ENCODE data around the gene CXCL6.
A peak's percentile ranks its signal among the peaks of the same experiment; 100 is the strongest.

The CXCL6 gene

DNA sequence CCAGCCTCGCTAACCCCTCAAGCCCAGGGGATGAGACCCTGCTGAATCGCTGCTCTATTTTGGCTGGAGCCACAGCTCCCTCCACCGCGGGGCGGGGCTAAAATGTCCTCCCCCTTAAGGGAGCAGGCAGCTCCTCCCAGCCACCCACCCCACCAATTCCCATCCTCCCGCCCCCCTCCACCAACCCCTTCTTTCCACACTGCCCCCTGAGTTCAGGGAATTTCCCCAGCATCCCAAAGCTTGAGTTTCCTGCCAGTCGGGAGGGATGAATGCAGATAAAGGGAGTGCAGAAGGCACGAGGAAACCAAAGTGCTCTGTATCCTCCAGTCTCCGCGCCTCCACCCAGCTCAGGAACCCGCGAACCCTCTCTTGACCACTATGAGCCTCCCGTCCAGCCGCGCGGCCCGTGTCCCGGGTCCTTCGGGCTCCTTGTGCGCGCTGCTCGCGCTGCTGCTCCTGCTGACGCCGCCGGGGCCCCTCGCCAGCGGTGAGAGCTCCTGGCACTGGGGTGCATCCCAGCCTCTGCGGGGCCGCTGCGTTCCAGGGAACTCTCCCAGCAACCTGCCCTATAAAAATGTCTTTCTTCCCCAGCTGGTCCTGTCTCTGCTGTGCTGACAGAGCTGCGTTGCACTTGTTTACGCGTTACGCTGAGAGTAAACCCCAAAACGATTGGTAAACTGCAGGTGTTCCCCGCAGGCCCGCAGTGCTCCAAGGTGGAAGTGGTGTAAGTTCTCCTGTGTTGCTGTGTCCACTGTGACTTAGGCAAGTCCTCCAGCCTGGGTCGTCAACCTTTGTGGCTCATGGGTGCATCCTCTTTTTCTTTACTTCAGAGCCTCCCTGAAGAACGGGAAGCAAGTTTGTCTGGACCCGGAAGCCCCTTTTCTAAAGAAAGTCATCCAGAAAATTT is at the start of gene CXCL6:
CXCL6 (plus strand) TSS at position 306 of the 907 bp plus-strand sequence; CDS start at position 379, 73 bp downstream.
- peak; percentile 26 for DNase-seq

DNA sequence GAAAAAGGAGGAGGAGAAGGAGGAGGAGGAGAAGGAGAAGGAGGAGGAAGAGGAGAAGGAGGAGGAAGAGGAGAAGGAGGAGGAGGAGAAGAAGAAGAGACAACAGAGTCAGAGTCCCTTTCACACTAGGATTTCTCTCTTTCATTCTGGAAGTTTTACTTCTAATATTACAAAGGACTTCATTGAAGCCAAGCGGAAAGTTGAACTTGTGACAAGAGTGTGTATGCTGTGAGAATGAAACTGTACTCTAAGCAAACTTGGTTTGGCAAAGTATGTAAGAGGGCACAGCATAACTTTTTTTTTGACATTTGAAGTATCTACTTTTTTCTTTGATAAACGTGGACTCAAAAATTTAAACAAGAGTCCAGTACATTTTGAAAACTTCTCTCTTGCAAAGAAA is 48.1 kb upstream of the CXCL6 start:
- DNase-seq: no peak

DNA sequence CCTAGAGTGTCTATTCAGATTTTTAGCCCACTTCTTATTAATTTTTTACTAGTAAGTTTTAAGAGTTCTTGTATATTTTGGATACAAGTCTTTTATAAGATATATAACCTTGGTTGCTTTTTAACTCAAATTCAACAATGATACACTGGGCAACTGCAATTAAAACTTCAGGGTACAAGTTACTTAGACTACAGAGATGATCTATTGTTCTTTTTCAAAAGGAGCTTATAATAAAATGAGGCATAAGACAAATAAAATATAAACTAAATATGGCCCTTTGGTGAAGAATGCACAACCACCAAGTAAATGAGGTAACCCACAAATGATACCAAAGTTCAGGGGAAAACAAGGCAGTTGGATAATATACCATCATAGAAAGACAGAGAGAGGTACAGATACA is 37.6 kb upstream of the CXCL6 start:
- no peak for DNase-seq

DNA sequence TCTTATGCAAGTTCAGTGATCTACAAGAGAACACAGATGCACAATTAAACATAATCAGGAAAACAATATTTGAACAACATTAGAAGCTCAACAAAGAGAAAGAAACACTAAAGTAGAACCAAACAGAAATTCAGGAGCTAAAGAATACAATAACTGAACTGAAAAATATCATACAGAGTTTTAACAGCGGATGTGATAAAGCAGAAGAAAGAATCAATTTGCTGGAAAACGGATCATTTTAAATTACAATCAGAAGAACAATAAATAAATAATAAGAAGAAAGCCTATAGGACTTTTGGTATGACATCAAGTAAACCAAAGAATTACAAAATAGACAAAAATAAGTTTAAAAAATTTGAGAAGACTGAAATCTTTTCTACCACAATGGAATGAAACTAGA is 36.3 kb upstream of the CXCL6 start:
- DNase-seq: no peak

DNA sequence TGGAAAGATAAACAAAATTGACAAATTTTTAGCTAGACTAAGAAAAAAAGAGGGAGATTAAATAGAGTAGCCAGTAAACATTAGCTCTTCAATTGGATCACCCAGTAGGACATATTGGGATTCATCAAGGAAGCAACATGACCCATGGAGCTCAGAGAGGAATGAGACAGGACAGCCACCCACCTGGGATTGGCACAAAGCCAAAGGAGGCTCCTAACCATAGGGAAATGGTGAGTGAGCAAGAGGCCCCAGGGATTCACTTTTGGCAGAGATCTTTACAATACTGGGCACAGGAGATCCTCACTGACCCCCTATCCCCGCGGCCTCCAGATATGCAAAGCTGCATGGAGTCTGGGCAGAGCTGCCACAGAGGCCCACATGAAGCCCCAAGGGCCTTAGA is 34.8 kb upstream of the CXCL6 start:
- DNase-seq: no peak

DNA sequence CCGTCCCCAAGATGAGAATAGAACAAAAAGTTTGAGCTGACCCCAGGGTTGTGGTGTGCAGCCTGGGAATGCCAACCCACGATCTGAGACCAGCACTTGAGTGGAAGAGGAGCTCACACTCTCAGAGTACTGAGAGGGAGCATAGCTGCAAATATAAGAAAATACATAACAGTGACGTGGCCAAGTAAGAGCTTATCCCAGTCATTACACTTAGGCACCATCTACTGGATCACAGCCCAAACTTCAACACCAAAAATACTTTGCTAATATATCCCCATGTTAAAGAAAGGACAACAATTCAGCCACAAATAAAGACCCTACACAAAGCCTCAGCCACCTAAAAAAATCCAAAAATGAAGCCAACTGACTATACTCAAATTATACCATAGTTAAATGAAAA is 33.3 kb upstream of the CXCL6 start:
- no peak for DNase-seq

DNA sequence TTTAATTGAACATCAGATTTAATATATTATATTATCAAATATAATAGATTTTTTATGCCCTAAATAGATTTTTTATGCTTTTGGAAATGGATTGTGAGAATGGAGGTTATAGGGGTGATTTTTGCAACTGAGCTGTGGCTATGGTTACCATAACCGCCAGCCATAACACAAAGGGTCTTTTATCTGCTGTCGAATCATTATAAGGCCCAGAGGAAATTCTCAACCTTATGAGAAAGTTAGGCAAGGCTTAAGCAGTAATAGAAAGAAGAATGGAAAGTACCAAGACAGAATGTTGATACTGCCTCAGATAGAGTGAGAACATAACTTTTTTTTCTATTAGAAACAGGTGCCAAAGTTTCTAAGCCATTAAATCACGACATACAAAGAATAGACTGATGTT is 26.3 kb upstream of the CXCL6 start:
- DNase-seq: no peak

DNA sequence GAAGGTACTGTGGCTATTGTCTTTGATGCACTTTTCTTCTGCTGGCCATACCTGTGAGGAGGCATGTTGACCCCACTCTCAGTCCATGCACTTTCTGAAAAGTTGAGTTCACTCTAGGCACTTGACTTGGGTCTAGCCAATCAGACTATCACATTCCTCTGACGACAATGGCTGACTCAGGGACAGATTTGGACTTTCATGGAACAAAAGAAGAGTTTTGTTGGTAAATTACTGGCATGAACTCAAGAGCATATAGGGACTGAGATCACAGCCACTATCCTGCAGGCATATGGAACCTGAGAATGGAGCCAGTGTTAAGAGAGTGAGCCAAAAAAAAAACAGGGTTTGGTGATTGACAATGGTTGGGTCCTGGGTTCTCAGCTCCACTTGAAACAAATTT is 24.6 kb upstream of the CXCL6 start:
- no peak for DNase-seq

DNA sequence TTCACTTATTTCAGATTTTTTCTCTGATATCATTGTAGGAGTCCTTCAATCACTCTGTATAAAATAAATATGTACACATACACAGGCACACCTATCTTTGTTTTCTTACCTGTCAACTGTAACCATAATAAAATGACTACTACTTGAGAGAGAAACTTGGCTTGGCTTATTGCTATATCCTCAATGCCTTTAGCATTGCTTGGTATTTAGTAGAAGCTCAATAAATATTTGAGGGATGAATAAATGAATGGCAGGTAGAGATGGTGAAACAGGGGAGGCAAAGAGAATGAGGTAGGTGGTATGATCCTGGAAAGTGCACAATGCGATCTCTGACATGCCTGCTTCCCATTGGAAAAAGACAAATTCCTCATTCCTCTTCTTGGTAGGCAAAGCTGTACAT is 21.8 kb upstream of the CXCL6 start:
- DNase-seq: no peak

DNA sequence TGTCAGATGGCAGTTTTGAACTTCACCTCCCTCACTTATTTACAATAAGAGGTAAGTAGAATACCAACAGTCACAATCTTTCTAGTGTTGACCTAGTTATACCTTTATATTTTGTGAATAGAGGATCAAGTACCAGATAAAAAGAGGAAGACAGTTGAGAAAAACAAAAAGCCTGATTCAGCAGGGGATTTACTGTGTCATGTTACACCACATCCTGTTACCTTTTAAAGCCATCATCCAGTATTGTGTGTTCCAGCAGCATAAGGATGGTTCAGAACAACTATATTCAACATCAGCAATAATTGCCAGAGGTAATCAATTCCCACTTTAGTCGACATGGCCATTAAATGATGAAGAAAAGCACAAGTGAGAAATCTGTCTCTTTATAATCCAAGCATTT is 21.3 kb upstream of the CXCL6 start:
- DNase-seq: peak; percentile 19

DNA sequence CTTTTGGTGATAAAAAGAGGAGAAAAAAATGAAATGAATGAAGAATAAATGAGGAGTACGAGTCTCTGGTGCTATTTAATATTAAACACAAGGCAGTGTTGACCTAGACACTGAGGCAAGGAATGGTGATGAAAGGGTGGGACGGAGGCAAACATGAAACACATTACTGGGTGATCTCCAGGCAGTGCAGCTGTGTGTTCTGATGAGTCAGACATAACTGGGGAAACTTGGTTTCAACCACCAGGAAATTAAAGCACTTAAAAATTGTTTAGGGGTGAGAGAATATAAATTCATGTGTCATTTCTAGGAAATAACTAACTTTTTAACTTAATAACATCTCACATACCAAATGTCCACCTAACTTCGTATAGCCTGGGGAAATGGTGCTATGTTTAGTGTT is 19.7 kb upstream of the CXCL6 start:
- no peak for DNase-seq

DNA sequence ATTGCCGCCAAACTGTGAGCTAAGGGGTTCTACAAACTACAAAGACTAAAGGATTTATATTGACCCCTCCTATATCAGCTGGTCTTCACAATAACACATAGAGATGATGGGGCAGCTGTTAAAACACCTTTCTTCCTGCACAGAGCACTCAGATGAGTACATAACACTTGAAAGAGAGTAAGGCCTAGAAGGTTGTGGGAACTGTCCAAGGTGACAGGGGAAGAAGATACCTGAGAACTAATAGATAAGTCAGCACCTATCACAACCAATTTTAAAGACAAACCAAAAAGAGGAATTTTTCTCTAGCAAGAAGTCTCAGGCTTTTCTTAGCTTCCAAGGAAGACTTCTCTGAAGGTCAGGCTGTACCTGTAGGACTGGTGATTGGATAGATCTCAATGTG is 19.1 kb upstream of the CXCL6 start:
- no peak for DNase-seq

DNA sequence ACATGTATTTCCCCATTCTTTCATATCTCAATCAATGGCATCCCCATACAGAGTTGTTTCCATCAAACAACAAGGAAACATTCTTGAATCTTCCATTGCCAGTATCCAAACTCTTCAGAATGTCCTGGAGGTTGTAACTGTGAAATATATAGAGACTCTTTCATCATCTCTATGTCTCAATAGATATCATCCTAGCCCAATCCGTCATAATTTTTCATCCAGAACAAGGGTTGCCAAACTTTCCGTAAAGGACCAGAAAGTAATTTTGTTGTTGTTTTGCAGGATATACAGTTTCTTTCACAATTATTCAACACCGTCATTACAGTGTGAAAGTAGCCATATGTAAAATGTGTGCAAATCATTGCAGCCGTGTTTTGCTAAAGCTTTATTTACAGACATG is 15.2 kb upstream of the CXCL6 start:
- no peak for DNase-seq

DNA sequence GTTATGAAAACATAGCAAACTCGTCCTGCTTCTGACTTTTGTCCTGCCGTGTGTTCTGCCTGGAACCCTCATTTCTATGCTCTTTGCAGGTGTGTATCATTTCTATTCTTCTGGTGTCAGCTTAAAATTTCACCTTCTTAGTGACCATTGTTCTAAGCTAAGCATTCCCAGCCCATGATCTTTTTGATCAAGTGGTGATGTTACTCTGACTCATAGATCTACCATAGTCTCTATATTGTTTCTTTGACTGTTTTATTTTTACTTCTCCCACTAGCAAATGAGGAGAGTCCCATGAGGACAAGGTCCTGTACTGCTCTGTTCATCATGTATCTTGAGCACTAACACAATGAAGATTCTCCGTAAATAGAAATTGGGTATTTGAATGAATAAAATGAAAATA is 14.1 kb upstream of the CXCL6 start:
- no peak for DNase-seq

DNA sequence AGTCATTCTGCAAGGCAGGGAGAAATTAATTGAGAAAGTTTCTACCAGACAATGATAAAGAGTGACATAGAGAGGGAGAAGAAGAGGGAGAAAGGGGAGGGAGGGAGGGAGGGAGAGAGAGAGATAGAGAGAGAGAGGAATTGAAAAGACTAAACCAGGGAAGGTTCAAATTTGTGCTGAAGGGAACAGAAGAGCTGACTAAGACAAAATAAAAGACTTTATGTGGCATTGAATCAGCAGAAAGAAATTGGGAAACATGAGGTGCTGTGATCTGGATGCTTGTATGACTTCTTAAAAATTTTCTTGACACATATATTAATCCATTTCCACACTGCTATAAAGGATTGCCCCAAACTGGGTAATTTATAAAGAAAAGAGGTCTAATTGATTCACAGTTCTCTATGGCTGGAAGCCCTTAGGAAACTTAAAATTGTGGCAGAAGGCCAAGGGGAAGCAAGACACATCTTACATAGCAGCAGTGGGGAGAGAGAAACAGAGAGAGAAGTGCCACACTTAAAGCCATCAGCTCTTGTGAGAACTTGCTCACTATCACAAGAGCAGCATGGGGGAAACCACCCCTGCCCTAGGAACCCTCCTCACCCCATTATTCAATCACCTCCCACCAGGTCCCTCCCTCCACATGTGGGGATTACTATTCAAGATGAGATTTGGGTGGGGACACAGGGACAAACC is 13.5 kb upstream of the CXCL6 start:
- DNase-seq: peak; percentile 18

DNA sequence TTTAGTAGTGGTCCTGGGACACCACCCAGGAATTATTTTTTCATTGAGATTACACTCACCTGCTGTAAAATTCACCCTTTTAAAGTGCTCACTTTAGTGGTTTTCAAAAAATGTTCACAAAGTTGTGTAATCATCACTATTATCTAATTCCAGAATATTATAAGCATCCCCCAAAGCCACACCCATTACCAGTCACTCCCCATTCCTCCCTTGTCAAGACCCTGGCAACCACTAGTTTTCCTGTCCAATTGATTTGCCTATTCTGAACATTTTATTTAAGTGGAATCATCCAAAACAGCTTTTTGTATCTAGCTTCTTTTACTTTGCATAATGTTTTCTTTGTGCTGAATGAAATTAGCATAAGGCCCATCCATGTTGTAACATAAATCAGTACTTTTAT is 12.7 kb upstream of the CXCL6 start:
- DNase-seq: no peak

DNA sequence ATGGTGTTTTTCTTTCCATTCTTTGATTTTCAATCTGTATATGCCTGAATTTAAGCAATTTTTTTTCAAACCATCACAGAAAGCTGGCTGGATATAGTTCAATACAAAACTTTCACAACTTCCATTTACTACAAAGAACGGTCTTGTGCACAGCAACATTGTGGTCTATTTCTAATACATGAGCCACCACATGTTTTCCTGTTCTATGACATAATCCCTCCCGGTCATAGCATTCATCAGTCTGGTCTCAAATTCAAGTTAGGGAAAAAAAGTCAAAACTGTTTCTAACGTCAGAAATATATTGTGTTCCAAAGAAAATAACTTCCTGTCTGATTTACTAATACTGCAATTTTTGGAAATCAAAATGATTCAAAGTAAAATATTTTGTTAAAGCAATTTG is 7.5 kb upstream of the CXCL6 start:
- peak; percentile 38 for DNase-seq

DNA sequence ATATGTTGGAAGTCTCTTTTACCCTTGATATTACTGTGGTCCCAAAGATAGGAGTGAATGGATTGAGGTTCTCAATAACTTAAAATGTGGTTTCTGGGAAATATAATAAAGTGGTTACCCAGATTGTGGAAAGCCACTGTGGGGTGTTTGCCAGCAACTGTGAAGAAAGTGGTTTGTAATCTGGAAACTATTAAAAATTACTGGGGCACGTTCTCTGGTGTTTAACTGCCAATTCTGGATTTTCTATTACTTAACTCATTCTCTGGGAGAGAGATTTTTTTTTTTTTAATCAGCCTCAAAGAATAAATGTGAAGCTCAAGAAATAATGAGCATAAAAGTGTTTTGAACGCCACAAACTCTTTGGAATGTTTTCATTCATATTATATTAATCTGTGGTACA is 4.9 kb upstream of the CXCL6 start:
- DNase-seq: no peak

DNA sequence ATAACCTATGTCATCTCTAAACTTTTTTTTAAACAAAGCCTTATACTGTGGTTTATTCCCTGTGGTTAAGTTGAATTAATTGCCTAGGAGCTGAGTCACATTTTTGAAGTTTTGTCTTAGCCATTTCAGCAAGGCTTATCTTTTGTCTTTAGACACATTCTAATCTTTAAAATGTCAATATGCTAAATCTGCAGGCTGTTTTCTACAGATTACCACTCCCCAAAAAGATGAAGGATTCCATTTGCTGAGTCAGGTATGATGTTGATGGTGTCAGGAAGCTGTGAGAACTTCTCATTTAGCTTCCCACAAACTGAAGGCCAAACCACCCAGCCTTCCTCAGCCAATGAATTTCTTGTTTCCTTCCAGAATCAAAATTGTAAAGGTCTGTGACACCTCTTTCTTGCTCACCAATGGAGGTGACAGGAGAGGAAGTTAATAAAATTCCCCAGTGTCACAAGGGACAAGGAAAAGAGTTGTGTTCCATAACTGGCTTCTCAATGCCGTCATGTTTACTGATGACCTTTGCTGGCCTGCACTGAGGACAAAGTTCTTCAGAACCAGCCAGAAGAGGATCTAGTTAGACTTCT is 3.7 kb upstream of the CXCL6 start:
- DNase-seq: peak; percentile 73

DNA sequence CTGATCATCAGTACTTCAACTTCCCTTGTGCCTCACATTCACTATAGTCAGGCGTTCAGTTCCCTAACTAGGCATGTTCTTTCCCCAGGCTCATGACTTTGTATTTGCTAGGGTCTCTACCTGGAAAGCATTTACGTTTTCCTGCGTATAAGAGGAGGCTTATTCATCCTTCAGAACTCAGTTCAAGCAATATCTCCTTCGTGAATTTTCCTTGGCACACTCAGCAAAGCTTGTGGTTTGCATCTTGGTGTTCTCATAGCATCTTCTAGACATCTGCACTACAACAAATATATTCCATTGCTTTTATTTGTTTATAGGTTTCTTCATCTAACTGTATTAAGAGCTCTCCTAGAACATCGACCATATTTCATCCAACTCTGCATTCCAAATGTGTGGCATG is 2.6 kb downstream of the CXCL6 start:
- DNase-seq: no peak

DNA sequence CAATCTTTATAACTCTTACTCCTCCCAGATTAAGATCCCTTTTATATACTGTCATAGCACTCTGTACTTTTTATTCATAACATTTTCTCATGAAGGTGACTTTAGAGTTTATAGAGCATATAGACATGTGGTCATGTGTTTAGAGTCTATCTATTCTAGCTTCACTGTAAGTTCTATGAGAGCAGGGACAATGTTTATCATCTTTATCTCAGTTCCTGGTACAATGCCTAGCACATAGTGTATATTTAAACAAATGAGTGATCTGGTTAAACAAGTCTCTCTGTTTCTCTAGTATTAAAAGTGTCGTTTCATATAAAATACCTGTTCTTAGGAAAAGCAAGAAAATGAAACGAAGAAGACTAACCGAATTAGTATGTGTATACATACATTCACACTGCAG is 3.2 kb downstream of the CXCL6 start:
- no peak for DNase-seq

DNA sequence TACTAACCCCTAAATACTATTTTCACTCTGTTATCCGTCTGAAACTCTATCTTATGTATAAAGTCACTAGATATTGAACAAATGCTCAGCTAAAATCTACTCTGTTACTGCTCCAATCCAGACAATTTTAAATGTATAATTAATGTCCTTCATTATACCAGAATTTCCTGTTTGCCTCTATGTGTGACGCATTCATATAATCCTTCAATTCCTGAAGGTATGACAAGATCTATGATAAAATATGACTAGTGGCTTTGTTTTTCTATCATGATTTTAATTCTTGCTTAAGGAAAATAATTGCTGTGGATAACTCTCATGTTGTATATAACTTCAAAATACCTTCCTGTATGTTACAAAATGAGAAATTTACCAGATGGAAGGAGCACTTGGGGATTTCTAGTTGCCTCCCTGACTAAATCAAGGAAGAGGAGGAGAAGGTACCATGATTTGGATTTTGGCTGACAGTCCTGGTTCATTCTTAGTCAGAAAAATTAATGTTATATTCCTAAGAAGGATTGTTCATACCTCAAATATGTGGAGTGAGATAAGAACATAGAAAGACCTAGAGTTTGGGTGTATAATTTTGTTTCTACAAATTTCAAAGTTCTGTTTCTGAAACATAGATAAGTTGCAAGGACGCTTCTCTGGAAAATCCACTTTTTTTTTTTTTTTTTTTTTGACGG is 4.9 kb downstream of the CXCL6 start:
- no peak for DNase-seq

DNA sequence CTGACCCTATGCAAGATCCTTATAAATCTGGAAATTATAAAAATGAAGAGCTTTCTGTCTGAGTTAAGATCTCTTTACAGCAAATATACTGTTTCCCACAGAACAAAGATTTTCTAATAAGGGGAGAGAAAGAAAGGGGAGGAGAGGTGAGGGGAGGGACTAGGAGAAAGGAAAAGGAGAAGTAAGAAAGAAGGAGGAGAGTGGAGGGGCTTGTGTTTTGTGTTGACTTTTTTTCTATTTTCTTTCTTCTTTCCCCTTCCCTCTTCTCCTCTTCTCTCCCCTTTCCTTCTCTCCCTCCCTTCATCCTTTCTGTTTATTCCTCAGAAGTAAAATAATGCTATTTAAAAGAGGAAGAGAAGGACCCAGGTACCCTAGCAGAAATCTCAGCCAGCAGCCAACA is 6.2 kb downstream of the CXCL6 start:
- no peak for DNase-seq

DNA sequence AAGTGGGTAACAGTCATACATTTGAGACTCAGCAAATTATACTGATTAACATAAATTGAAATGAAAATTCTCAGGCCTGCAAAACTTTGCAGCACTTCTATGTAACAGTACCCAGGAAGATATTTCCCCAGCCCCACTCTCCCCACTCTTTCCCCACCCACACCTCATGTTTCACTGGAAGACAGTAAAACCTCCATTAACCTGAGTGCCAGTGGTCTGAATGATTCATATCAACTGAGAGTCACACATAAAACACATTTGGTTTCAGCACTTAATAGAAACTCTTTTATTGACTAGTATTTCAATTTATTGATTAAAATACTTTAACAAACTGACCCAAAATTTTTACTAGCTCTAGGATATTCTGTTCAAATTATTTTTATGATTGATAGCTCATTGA is 6.9 kb downstream of the CXCL6 start:
- no peak for DNase-seq
